Hepatocyte (in vitro differentiated cells): ENCODE results near the gene RSU1. TPM values are rescaled to one million over a fixed set of nuclear protein-coding genes. Genes with fewer than 3 reads are reported as not detected.

ENCODE experiments used
- DNase-seq: peaks from one replicate; pipeline ENCODE4 v3.0.0-alpha.2; 2016; ENCODE audit warnings: low spot score
- H2AFZ ChIP-seq: fragments of 200-600 bp; sonication (generic); 2 replicates; pipeline ENCODE4 v1.6.0; 2016; ENCODE audit warnings: antibody characterized with exemption, mild to moderate bottlenecking
- H3K27ac ChIP-seq: fragments of 200-600 bp; sonication (generic); 2 replicates; pipeline ENCODE4 v1.5.1; 2016; ENCODE audit warnings: mild to moderate bottlenecking
- H3K27me3 ChIP-seq: fragments of 200-600 bp; sonication (generic); 2 replicates; pipeline ENCODE4 v1.6.1; 2016
- H3K36me3 ChIP-seq: fragments of 200-600 bp; sonication (generic); replicated peaks from 2 replicates; pipeline ENCODE4 v1.5.1; 2016; ENCODE audit warnings: low read depth; ENCODE audit not compliant: insufficient read depth
- H3K4me1 ChIP-seq: fragments of 200-600 bp; sonication (generic); 2 replicates; pipeline ENCODE4 v1.5.1; 2016; ENCODE audit warnings: mild to moderate bottlenecking, moderate library complexity; ENCODE audit not compliant: insufficient read depth
- H3K4me2 ChIP-seq: fragments of 200-600 bp; sonication (generic); 2 replicates; pipeline ENCODE4 v1.6.0; 2016
- H3K4me3 ChIP-seq: fragments of 200-600 bp; sonication (generic); 2 replicates; pipeline ENCODE4 v1.5.1; 2016; ENCODE audit warnings: mild to moderate bottlenecking
- H3K79me2 ChIP-seq: fragments of 200-600 bp; sonication (generic); 2 replicates; pipeline ENCODE4 v1.6.0; 2017; ENCODE audit warnings: mild to moderate bottlenecking
- H3K9me2 ChIP-seq: fragments of 200-600 bp; sonication (generic); replicated peaks from 2 replicates; pipeline ENCODE4 v1.6.0; 2017; ENCODE audit warnings: mild to moderate bottlenecking; ENCODE audit not compliant: insufficient read depth
- H3K9me3 ChIP-seq: fragments of 200-600 bp; sonication (generic); 2 replicates; pipeline ENCODE4 v1.5.1; 2016; ENCODE audit warnings: low read depth, mild to moderate bottlenecking
- H4K20me1 ChIP-seq: fragments of 200-600 bp; sonication (generic); 2 replicates; pipeline ENCODE4 v1.6.0; 2016; ENCODE audit warnings: mild to moderate bottlenecking; ENCODE audit not compliant: insufficient read depth, poor library complexity, severe bottlenecking
- CTCF ChIP-seq: fragments of 200-600 bp; sonication (generic); IDR thresholded peaks from 2 replicates; pipeline ENCODE4 v1.5.1; 2016; ENCODE audit warnings: antibody characterized with exemption, mild to moderate bottlenecking; ENCODE audit not compliant: poor library complexity
- EZH2 ChIP-seq: fragments of 200-600 bp; sonication (generic); IDR thresholded peaks from 2 replicates; pipeline ENCODE4 v1.6.1; 2016; ENCODE audit warnings: antibody characterized with exemption, mild to moderate bottlenecking, borderline replicate concordance
- EZH2phosphoT487 ChIP-seq: fragments of 200-600 bp; sonication (generic); IDR thresholded peaks from one replicate; pipeline ENCODE4 v1.6.1; 2018; ENCODE audit warnings: antibody characterized with exemption, mild to moderate bottlenecking, low read depth, moderate library complexity; ENCODE audit not compliant: unreplicated experiment, severe bottlenecking
- WGBS: methylation state at CpG from one replicate; pipeline ENCODE4 v1.1.6; 2016; ENCODE audit warnings: low lambda C conversion rate; ENCODE audit errors: missing lambda C conversion rate; 5-methylcytosine and 5-hydroxymethylcytosine counted together
- polyA plus RNA-seq: library from polyadenylated mRNA; unstranded; fragments of >200 nt; fragmentation: Nextera tagmentation; extraction: Ambion mirVana; gene quantifications from 2 replicates; pipeline ENCODE4 v1.2.1, GENCODE V29; 2016
- total RNA-seq: library from RNA; depleted of rRNA; stranded (reverse); fragments of >200 nt; gene quantifications from 2 replicates; pipeline ENCODE4 v1.2.3, GENCODE V29; 2014

RSU1 gene
- total and polyA plus RNA-seq, 2 experiments from 2014 or later, result 37.0 to 52.3 TPM

- no peak overlapping the region for H3K4me3 ChIP-seq
- H4K20me1 ChIP-seq, result no peaks in the 10 kb centered on the region
- no peaks in the 10 kb centered on the region for H3K27me3 ChIP-seq
- H3K4me2 ChIP-seq, result no peak overlapping the region
- DNase-seq, result no peak
- no peaks in the 10 kb centered on the region for H3K9me2 ChIP-seq
- no peaks in the 10 kb centered on the region for H3K4me1 ChIP-seq
- no peak for TF ChIP-seq EZH2phosphoT487
- no peak for TF ChIP-seq EZH2
- no peak for TF ChIP-seq CTCF
- no peaks in the 10 kb centered on the region for H3K36me3 ChIP-seq
- peaks cover 9% of the 10 kb centered on the region for H3K9me3 ChIP-seq
- H3K27ac ChIP-seq, result no peak overlapping the region
- H3K79me2 ChIP-seq, result no peaks in the 10 kb centered on the region
- no peak overlapping the region for H2AFZ ChIP-seq
- 95% methylated on average over 3 of the region's 3 CpGs for WGBS
These were observed 81.6 kb downstream of the RSU1 start for GRCh38 chr10:16735671-16736070.

- no peaks in the 10 kb centered on the region for H3K27me3 ChIP-seq
- no peaks in the 10 kb centered on the region for H4K20me1 ChIP-seq
- no peak overlapping the region for H3K4me2 ChIP-seq
- no peak overlapping the region for H2AFZ ChIP-seq
- no peaks in the 10 kb centered on the region for H3K9me2 ChIP-seq
- no peaks in the 10 kb centered on the region for H3K4me1 ChIP-seq
- H3K36me3 ChIP-seq, result no peaks in the 10 kb centered on the region
- H3K4me3 ChIP-seq, result no peak overlapping the region
- H3K9me3 ChIP-seq, result peaks cover 9% of the 10 kb centered on the region
- no peaks in the 10 kb centered on the region for H3K79me2 ChIP-seq
- TF ChIP-seq CTCF, result no peak
- no peak for TF ChIP-seq EZH2phosphoT487
- no peak for TF ChIP-seq EZH2
- DNase-seq, result no peak
- H3K27ac ChIP-seq, result no peak overlapping the region
These were observed 84.8 kb downstream of the RSU1 start for GRCh38 chr10:16732376-16732775.

- Histone ChIP-seq H3K9me3 (no peaks in the 10 kb centered on the region), H3K9me2 (no peaks in the 10 kb centered on the region), H3K4me2 (no peak overlapping the region), H3K4me1 (no peaks in the 10 kb centered on the region), H3K27ac (no peak overlapping the region), H2AFZ (no peak overlapping the region), H3K79me2 (no peaks in the 10 kb centered on the region), H3K27me3 (no peaks in the 10 kb centered on the region), H4K20me1 (no peaks in the 10 kb centered on the region), H3K4me3 (no peak overlapping the region), H3K36me3 (no peaks in the 10 kb centered on the region)
- 98% methylated on average over 5 of the region's 5 CpGs for WGBS
- DNase-seq, result no peak
- TF ChIP-seq EZH2 (no peak), EZH2phosphoT487 (no peak), CTCF (no peak)
These were observed 89.0 kb downstream of the RSU1 start for GRCh38 chr10:16728266-16728665.

GRCh38 chr10:16727666-16728065, 89.6 kb downstream of the RSU1 start:
- Histone ChIP-seq H4K20me1 (no peaks in the 10 kb centered on the region), H2AFZ (no peak overlapping the region), H3K4me2 (no peak overlapping the region), H3K9me3 (no peaks in the 10 kb centered on the region), H3K27me3 (no peaks in the 10 kb centered on the region), H3K79me2 (no peaks in the 10 kb centered on the region), H3K4me1 (no peaks in the 10 kb centered on the region), H3K9me2 (no peaks in the 10 kb centered on the region), H3K27ac (no peak overlapping the region), H3K36me3 (no peaks in the 10 kb centered on the region), H3K4me3 (no peak overlapping the region)
- 96% methylated on average over 8 of the region's 8 CpGs for WGBS
- TF ChIP-seq EZH2phosphoT487 (no peak), EZH2 (no peak), CTCF (no peak)
- no peak for DNase-seq
